Activated B cell treated with CpG ODN at 0.5 μM for 24 hours (primary cell): ENCODE measurements around the gene ZNF830. TPM values are rescaled to one million over a fixed set of nuclear protein-coding genes. Genes with fewer than 3 reads are reported as not detected.

Experiments
- ATAC-seq: fragments of 200-7000 bp; cut with Tn5 transposase; one replicate; pipeline ENCODE4 v1.10.0; 2021; ENCODE audit warnings: low read depth, mild to moderate bottlenecking, moderate library complexity
- CTCF ChIA-PET: fragments of 350-600 bp; sonication (Branson Sonifier 250); formaldehyde crosslinking; loops from one replicate; lab custom pipeline; 2021; ENCODE audit warnings: antibody characterized with exemption; lab: Charles Lee
- POLR2A ChIA-PET: fragments of 350-600 bp; sonication (Branson Sonifier 250); formaldehyde crosslinking; loops from one replicate; lab custom pipeline; 2021; ENCODE audit warnings: antibody characterized with exemption; lab: Charles Lee
- DNase-seq: peaks from one replicate; pipeline ENCODE4 v3.0.0; 2022
- H3K27ac Mint-ChIP-seq: one replicate; pipeline ENCODE4 v1.8.0; 2020; ENCODE audit warnings: mixed read lengths
- H3K27me3 Mint-ChIP-seq: one replicate; pipeline ENCODE4 v1.8.0; 2021; ENCODE audit warnings: mixed read lengths
- H3K36me3 Mint-ChIP-seq: one replicate; pipeline ENCODE4 v1.8.0; 2021; ENCODE audit warnings: low read depth, mixed read lengths
- H3K4me1 Mint-ChIP-seq: one replicate; pipeline ENCODE4 v1.8.0; 2021; ENCODE audit warnings: mixed read lengths
- H3K4me3 Mint-ChIP-seq: one replicate; pipeline ENCODE4 v1.8.0; 2020; ENCODE audit warnings: mild to moderate bottlenecking, mixed read lengths
- H3K9me3 Mint-ChIP-seq: one replicate; pipeline ENCODE4 v1.8.0; 2020; ENCODE audit warnings: mixed read lengths
- intact Hi-C: fragments of 100-400 bp; cut with micrococcal nuclease; formaldehyde crosslinking; loops from one replicate; pipeline ENCODE4 v1.15.1; 2024
- total RNA-seq: library from RNA; stranded (reverse); gene quantifications from 2 replicates; pipeline ENCODE4 v1.2.3, GENCODE V29; 2022
- TF ChIP-seq, protein P1 (sequence below): fragments of 200-600 bp; IDR thresholded peaks from one replicate; pipeline ENCODE4 v1.8.0; 2022; ENCODE audit warnings: antibody characterized with exemption, mild to moderate bottlenecking

ZNF830 gene, protein sequence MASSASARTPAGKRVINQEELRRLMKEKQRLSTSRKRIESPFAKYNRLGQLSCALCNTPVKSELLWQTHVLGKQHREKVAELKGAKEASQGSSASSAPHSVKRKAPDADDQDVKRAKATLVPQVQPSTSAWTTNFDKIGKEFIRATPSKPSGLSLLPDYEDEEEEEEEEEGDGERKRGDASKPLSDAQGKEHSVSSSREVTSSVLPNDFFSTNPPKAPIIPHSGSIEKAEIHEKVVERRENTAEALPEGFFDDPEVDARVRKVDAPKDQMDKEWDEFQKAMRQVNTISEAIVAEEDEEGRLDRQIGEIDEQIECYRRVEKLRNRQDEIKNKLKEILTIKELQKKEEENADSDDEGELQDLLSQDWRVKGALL
- total RNA-seq = 29.9 and 31.6 TPM in 2 replicates

DNA sequence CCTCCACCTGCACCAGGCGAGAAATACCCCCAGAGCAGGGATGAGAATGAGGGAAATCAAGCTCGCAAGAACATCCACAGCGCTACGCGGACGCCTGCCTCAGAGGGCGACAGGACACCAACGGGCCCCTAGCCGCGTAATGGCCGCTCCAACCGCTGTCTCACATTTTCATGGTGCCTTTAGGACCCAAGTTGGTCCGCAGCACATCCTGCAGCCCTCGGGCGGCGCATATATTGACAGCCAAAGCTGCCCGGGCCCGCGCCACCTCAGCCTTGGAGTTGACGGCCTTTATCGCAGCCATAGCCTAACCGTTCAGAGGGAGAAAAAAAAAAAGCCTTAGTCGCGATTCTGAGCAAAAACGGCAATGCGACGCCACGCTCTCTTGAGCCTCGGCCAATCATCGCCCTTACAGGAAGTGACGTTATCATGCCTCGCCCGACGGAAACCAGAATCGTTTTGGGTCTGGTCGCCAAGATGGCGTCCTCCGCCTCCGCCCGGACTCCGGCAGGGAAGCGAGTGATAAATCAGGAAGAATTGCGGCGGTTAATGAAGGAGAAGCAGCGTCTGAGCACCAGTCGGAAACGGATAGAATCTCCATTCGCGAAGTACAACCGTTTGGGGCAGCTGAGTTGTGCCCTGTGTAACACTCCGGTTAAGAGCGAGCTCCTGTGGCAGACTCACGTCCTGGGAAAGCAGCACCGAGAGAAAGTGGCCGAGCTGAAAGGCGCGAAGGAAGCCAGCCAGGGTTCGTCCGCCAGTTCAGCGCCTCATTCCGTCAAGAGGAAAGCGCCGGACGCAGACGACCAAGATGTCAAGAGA lies at the start of gene ZNF830, which contains the start of gene CCT6B:
ZNF830 (plus strand) TSS at position 448 of the 819 bp plus-strand sequence; CDS start at position 475, 27 bp downstream.
CCT6B (minus strand) TSS at position 368 of the 819 bp plus-strand sequence; CDS start at position 301, 67 bp downstream.
- Mint-ChIP-seq H3K36me3 (peaks cover 44% of the 10 kb centered on the region), H3K9me3 (peaks cover 2% of the 10 kb centered on the region), H3K27me3 (peaks cover 8% of the 10 kb centered on the region), H3K4me3 (peak within 1 kb of the TSS; percentile 100), H3K4me1 (peaks cover 24% of the 10 kb centered on the region), H3K27ac (peak within 1 kb of the TSS; percentile 99)
- ChIA-PET CTCF (interaction anchor here (0.9 kb wide), 1 partner anchor 159 kb away, joined by 3 read pairs; no protein-coding TSS in a partner anchor), POLR2A (interaction anchor here (0.6 to 2.1 kb wide), 9 partner anchors 17 to 617 kb away, joined by 3 to 25 read pairs (median 3); partner anchors contain the start of genes FNDC8, LIG3 and PEX12)
- intact Hi-C loops = loop anchor here (1.0 kb wide), 2 partner anchors 19 to 128 kb away; partner anchors contain the start of gene LIG3
- ATAC-seq (peak; percentile 94), DNase-seq (peak; percentile 81)
- TF ChIP-seq, protein P1, sequence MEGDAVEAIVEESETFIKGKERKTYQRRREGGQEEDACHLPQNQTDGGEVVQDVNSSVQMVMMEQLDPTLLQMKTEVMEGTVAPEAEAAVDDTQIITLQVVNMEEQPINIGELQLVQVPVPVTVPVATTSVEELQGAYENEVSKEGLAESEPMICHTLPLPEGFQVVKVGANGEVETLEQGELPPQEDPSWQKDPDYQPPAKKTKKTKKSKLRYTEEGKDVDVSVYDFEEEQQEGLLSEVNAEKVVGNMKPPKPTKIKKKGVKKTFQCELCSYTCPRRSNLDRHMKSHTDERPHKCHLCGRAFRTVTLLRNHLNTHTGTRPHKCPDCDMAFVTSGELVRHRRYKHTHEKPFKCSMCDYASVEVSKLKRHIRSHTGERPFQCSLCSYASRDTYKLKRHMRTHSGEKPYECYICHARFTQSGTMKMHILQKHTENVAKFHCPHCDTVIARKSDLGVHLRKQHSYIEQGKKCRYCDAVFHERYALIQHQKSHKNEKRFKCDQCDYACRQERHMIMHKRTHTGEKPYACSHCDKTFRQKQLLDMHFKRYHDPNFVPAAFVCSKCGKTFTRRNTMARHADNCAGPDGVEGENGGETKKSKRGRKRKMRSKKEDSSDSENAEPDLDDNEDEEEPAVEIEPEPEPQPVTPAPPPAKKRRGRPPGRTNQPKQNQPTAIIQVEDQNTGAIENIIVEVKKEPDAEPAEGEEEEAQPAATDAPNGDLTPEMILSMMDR = no peak

DNA sequence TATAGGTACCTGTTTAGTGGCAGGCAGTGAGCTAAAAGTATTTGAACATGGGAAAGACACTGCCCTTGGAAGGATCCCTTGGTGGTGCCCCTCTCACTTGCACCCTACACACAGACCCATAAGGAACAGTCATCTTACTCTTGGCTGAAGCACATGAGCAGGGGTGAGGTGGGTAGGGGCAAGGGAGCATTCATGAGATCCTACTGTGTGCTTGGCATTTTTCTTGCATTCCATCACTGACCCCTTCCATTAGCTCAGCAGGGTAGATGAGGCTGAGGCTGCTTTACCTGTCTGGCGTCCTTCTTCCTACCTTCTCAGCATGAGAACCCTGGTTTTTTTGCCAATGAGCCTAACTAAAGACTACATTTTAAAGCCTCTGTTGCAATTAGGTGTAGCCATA lies 48.3 kb upstream of the ZNF830 start:
- H3K36me3 Mint-ChIP-seq = no peaks in the 10 kb centered on the region
- intact Hi-C loops = no loop called here
- H3K27me3 Mint-ChIP-seq = peaks cover 8% of the 10 kb centered on the region
- no peaks in the 10 kb centered on the region for H3K9me3 Mint-ChIP-seq
- no peak overlapping the region for H3K27ac Mint-ChIP-seq
- POLR2A ChIA-PET = no interaction called here
- TF ChIP-seq, protein P1 = no peak
- no peak for DNase-seq
- no peak overlapping the region for H3K4me3 Mint-ChIP-seq
- CTCF ChIA-PET = no interaction called here
- H3K4me1 Mint-ChIP-seq = peaks cover 4% of the 10 kb centered on the region
- ATAC-seq = no peak

DNA sequence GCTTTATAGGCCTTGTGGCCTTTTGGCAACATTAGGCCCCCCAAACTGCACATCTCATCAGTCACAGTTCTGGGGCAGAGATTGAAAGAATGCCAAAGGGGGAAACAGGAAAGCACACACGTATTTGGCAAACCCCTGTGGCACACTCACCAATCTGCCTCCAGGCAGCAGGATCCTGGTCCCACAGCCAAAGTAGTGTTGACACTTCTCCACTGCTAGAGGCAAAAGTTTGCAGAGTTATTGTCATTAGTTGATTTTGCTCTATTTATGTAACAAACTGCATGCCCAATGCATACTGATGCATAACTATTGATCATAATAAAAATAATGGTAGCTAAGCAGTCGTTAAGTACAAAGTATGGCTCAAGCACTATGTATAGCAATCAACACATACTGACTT lies 45.2 kb upstream of the ZNF830 start:
- CTCF ChIA-PET = no interaction called here
- TF ChIP-seq, protein P1 = no peak
- Mint-ChIP-seq H3K27ac (no peak overlapping the region), H3K9me3 (no peaks in the 10 kb centered on the region), H3K4me1 (peaks cover 4% of the 10 kb centered on the region), H3K4me3 (no peak overlapping the region), H3K36me3 (no peaks in the 10 kb centered on the region), H3K27me3 (peaks cover 10% of the 10 kb centered on the region)
- no peak for DNase-seq
- intact Hi-C loops = no loop called here
- no peak for ATAC-seq
- POLR2A ChIA-PET = no interaction called here

DNA sequence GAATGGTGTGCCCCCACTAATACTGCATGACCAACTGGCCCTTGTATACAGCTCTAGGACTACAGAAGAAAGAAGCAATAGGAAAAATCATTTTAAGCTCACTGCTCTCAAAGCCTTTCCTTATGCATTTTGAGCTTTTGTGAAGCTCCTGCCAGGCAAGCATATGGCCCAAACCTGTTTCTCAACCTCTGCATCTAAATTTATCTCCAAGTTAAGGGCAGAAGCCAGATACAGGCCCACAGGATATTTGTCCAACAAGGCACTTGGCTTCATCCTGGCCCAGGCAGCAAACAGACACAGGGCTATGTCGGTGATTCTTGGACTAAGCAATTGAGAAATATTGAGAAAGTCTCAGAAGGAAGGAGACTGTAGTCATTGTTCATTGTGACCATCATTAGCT lies 44.0 kb upstream of the ZNF830 start:
- H3K4me3 Mint-ChIP-seq = no peak overlapping the region
- no peaks in the 10 kb centered on the region for H3K36me3 Mint-ChIP-seq
- intact Hi-C loops = no loop called here
- H3K27me3 Mint-ChIP-seq = peaks cover 10% of the 10 kb centered on the region
- H3K4me1 Mint-ChIP-seq = peaks cover 4% of the 10 kb centered on the region
- POLR2A ChIA-PET = no interaction called here
- CTCF ChIA-PET = no interaction called here
- no peak overlapping the region for H3K27ac Mint-ChIP-seq
- ATAC-seq = no peak
- TF ChIP-seq, protein P1 = no peak
- H3K9me3 Mint-ChIP-seq = no peaks in the 10 kb centered on the region
- DNase-seq = no peak

DNA sequence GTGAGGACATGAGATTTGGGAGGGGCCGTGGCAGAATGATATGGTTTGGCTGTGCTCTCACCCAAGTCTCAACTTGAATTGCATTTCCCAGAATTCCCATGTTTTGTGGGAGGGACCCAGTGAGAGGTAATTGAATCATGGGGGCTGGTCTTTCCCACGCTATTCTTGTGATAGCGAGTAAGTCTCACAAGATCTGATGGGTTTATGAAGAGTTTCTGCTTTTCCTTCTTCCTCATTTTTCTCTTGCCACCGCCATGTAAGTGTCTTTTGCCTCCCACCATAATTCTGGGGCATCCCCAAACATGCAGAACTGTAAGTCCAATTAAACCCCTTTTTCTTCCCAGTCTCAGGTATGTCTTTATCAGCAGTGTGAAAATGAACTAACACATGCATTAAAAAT lies 40.7 kb upstream of the ZNF830 start:
- intact Hi-C loops = no loop called here
- ATAC-seq = no peak
- no peaks in the 10 kb centered on the region for H3K36me3 Mint-ChIP-seq
- H3K27ac Mint-ChIP-seq = no peak overlapping the region
- H3K9me3 Mint-ChIP-seq = no peaks in the 10 kb centered on the region
- peaks cover 10% of the 10 kb centered on the region for H3K27me3 Mint-ChIP-seq
- no peak overlapping the region for H3K4me3 Mint-ChIP-seq
- no peaks in the 10 kb centered on the region for H3K4me1 Mint-ChIP-seq
- TF ChIP-seq, protein P1 = no peak
- POLR2A ChIA-PET = no interaction called here
- no peak for DNase-seq
- CTCF ChIA-PET = no interaction called here
